Esophagus squamous epithelium (tissue), 4 donors: ENCODE results near the gene RPS27A.
"Not testable (repeated sequence)": the region's sequence is repeated elsewhere in the genome, so short reads cannot be mapped to it uniquely, and the experiment has no call there.

Source experiments
- POLR2A ChIP-seq, 4 donors: fragments of 450-650 bp; IDR thresholded peaks; one replicate each; pipeline ENCODE4 v1.6.1; 2017; ENCODE audit warnings: antibody characterized with exemption in 4 of 4, mild to moderate bottlenecking in 4 of 4, moderate library complexity in 3 of 4
- TF ChIP-seq, protein P1 (sequence below), 6 experiments: fragments of 450-650 bp in 4 of 6; fragments of 200-600 bp in 2 of 6; sonication (generic) in 2 of 6; IDR thresholded peaks; one replicate each; pipeline ENCODE4 v1.5.1; 2016 to 2019; ENCODE audit warnings: antibody characterized with exemption in 6 of 6, mild to moderate bottlenecking in 4 of 6, moderate library complexity in 4 of 6

DNA sequence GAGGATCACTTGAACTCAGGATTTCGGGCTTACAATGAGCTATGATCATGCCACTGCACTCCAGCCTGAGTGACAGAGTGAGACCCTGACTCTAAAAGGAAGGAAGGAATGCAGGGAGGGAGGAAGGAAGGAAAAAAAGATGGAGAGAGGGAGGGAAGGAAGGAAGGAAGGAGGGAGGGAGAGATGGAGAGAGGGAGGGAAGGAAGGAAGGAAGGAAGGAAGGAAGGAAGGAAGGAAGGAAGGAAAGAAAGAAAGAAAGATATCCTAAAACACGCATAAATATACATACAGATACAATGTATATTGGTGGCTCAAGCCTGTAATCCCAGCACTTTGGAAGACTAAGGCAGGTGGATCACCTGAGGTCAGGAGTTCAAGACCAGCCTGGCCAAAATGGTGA is 41.9 kb downstream of the RPS27A start:
- TF ChIP-seq, protein P1, sequence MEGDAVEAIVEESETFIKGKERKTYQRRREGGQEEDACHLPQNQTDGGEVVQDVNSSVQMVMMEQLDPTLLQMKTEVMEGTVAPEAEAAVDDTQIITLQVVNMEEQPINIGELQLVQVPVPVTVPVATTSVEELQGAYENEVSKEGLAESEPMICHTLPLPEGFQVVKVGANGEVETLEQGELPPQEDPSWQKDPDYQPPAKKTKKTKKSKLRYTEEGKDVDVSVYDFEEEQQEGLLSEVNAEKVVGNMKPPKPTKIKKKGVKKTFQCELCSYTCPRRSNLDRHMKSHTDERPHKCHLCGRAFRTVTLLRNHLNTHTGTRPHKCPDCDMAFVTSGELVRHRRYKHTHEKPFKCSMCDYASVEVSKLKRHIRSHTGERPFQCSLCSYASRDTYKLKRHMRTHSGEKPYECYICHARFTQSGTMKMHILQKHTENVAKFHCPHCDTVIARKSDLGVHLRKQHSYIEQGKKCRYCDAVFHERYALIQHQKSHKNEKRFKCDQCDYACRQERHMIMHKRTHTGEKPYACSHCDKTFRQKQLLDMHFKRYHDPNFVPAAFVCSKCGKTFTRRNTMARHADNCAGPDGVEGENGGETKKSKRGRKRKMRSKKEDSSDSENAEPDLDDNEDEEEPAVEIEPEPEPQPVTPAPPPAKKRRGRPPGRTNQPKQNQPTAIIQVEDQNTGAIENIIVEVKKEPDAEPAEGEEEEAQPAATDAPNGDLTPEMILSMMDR (IDR thresholded peaks at IDR 0.05), result not testable (repeated sequence)
- not testable (repeated sequence) for TF ChIP-seq POLR2A (IDR thresholded peaks at IDR 0.05)
